Measurements from ENCODE around the gene CD80.

The CD80 gene

DNA sequence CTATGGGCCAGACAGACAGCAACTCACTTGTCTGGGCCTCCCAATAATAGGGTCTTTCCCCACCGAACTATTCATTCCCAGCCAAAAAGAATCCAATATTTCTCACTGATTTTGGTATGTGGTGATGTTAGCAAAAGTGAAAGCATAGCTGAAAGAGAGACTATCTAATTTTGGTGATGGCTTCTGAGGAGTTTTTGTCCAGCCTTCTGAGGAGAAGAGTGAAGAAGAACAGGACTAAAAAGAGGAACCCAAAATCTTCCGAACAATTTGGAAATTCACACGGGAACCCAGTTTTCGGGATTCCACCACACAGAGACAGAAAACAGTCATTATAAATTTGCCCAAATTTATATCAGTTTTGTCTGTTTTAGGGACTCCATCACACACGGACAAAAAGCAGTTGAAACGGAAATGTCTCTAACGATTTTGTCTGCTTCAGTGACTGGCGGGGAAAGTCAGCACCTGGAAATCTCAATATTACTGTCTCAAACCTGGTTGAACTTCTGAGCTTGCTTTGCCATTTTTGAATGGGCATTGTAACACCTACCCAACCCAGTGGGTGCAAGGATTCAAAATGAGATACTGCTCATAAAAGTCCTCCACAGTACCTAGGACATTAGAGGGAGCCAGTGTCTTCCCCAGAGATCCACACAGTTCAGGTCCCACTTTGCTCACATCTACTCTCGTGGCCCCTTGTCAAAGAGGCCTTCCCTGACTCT, 9.1 kb downstream of the CD80 start:
- in situ Hi-C loops (cut with MboI; ENCODE audit: low sequenced_read_pairs), result no loop called here

DNA sequence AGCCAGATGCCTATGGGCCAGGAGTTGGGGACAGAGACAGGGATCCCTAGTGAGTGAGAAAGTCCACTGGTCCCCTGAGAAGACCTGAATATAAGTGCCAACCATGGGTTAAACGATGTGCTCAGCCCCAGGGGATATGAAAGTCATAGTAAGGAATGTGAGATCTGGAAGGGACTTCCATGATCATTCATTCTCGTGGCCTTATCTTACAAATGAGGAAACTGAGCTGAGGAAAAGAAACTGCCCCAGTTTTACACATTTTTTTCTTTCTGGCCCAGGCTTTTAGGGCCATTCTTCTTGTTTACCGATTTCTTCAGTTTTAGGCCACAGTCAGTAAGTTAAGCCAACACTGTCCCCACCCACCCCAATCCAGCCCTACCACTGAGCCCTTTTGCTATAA, 11.1 kb downstream of the CD80 start:
- in situ Hi-C loops (cut with MboI; ENCODE audit: low sequenced_read_pairs), result no loop called here

DNA sequence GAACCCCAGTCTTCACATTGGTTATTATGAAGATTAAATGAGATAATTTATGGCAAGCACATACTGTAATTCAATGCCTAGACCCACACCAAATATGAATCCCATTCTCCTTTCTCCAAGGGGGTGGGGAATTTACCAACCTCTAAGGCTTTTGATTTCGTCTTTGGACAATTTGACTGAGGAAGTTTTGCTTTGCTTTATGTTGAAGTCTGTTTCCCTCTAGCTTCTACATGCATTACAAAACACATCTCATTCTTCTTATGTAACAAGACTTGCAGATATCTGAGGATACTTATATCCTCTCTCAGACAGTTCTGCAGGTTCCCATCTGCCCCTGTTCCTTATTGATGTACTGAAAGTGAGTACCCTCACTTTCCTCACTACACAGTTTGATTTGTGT, 12.2 kb downstream of the CD80 start:
- in situ Hi-C loops (cut with MboI; ENCODE audit: low sequenced_read_pairs), result no loop called here

DNA sequence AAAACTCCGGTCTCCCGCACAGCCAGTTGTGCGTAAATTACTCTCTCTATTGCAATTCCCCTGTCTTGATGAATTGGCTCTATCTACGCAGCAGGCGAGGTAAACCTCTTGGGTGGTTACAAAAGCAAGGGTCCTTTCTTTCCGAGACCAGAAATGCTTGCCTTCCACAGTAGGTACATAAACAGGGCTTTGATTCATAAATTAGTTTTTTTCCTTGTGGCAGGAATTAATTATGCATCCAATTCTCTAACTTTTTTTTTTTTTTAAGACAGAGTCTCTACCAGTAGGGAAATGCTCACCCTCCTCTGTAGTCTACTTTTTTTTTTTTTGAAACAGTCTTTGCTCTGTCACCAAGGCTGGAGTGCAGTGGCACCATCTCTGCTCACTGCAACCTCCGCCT, 16.3 kb downstream of the CD80 start:
- in situ Hi-C loops (cut with MboI; ENCODE audit: low sequenced_read_pairs), result no loop called here

DNA sequence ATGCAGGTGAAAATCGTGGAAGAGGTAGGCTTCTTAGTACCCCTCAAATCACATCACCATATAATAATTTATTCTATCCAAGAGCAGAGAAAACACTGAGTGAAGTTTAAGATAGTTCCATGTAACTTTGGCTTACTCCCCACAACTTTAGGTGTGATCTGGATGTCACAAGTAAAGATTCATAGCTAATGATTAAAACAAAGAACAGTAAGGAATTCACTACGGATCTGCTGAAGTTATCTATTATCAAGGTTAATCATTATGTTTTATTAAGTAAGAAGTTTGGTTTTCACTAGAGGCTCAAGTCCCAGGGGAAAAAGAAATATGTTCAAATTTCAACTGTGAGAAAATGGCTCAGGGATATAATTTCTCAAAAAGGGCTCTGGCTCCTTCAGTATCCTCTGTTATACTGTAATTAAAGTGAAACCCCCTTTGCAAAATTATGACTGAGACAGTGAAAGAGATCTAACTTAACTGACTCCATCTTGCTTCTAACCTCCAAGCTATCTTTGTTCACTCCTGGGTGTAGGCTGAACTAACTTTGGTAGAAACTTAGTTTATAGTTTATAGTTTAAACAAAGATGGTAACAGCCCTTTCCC, 17.1 kb downstream of the CD80 start:
- in situ Hi-C loops (cut with MboI; ENCODE audit: low sequenced_read_pairs), result no loop called here

DNA sequence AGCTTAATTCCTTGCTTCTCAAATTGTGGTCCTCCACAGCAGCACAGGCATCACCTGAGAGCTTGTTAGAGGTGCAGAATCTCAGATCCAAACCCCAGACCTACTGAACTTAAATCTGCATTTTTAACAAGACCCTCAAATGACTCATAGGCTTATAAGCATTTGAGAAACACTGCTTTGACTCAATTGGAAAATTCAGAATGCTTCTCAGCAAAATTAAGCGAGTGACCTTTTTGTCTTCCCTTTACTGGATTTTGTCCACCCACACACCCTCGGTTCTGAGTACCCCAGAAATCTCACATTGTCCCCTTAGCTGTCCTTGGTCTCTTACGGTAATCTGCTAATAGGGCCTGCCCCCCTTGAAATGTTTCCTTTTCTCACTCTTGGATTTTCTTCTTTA, 17.9 kb downstream of the CD80 start:
- in situ Hi-C loops (cut with MboI; ENCODE audit: low sequenced_read_pairs), result no loop called here

DNA sequence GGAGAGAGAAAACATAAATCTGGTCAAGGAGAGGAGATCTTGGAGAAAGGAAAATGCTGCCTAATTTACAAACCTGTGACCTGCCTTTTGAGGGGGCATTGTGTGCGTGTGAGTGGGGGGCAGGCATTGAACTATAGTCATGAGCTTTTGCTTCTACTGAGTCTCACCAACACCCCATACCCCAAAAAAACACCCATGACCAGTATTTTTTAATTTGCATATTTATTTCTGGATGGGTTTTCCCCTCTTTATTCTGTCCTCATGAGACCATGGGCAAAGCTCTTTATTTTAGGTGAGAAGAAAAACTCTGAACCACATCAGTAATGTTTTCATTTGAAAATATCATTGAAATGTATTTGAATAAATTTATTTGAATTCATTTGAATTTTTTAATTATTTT, 20.6 kb downstream of the CD80 start:
- in situ Hi-C loops (cut with MboI; ENCODE audit: low sequenced_read_pairs), result no loop called here

DNA sequence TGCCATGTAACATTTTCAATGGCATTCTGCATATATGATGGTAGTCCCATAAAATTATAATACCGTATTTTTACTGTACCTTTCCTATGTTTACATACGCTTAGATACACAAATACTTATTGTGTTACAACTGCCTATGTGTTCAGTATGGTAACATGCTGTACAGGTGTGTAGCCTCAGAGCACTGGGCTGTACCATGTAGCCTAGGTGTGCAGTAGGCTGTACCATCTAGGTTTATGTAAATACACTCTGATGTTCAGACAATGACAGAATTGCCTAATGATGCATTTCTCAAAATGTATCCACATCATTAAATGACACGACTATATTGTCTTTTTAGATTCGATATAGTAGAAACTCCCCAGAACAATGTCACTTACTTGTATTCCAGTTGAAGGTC, 22.7 kb downstream of the CD80 start:
- in situ Hi-C loops (cut with MboI; ENCODE audit: low sequenced_read_pairs), result no loop called here

DNA sequence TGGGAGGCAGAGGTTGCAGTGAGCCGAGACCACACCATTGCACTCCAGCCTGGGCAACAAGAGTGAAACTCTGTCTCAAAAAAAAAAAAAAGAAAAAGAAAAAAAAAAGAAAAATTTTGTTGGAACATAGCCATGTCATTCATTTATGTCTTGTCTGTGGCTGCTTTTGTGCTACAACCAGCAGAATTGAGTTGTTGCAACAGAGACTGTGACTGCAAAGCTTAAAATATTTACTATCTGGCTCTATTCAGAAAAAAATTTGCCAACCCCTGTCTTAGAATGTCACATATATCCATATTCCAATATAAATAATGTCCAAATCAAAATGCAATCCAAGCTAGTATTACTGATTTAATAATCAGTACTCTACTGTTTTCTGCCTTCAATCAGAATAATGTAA, 25.1 kb downstream of the CD80 start:
- in situ Hi-C loops (cut with MboI; ENCODE audit: low sequenced_read_pairs), result no loop called here

DNA sequence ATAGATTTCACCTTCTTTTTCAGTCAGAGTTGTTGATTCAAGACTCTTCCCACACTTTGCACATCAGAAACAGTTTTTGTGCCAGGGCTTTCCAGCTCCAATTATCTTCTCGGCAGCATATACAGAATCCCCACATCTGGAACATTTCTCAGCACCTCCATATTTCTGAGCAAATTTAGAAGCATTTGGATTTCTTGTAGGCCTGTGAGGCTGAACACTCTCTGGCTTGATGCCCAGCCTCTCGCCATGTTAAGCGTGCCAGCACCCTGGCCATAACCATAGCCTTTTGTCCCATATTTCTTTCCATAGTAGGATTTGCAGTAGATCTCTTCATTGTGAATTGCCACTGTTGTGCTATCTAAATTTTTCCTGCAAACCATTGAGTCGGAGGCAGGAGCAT, 28.3 kb downstream of the CD80 start:
- in situ Hi-C loops (cut with MboI; ENCODE audit: low sequenced_read_pairs), result no loop called here

DNA sequence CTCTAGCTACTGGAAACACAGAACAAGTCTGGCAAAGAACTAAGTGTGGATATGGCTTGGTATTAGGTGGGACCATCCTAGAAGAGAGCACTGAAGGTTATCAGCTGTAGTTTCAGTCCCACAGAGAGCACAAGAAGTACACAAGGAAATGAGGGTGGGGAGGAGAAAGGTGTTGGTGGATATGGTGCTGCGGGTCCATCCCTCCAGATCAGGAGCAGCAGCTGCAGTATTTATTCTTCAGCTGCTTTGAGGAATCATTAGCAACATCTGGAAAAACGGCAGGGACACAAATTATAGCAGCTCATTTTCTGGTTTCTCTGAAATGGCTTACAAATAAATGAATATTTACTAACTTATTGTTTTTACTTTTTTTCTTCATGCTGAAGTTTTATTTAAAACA, 29.0 kb downstream of the CD80 start:
- in situ Hi-C loops (cut with MboI; ENCODE audit: low sequenced_read_pairs), result no loop called here

DNA sequence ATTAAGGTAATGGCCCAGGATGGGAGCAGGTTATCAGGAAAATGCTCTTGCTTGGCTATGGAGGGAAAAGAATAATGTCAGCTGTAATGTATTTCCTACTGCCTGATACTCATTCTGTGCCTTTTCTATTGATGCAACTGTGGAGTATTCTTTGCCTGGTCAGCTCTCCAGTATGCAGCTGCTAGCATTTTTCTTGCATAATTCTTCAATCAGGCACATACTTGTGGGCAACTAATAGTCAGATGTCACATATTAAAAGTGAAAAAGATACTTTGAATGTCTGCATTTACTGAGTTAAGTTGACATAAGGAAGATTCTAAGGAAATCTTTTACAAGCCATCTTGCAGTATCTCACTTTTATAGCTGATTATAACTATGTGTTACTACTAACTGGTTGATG, 29.5 kb downstream of the CD80 start:
- in situ Hi-C loops (cut with MboI; ENCODE audit: low sequenced_read_pairs), result no loop called here

DNA sequence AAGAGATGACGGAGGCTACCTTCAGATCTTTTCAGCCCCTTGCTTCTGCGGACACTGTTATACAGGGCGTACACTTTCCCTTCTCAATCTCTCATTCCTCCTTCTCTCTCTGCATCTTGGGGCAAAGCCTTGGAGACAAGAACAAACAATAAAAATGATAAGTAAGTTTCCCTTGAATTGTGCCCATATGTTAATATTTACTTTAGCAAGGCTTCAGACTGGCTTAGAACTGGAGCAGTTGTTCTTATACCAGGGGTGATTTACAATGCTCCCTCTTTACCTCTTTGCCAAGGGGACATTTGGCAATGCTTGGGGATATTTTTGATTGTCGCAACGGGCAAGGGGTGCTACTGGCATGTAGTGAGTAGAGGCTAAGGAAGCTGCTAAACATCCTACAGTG, 31.7 kb downstream of the CD80 start:
- in situ Hi-C loops (cut with MboI; ENCODE audit: low sequenced_read_pairs), result no loop called here

DNA sequence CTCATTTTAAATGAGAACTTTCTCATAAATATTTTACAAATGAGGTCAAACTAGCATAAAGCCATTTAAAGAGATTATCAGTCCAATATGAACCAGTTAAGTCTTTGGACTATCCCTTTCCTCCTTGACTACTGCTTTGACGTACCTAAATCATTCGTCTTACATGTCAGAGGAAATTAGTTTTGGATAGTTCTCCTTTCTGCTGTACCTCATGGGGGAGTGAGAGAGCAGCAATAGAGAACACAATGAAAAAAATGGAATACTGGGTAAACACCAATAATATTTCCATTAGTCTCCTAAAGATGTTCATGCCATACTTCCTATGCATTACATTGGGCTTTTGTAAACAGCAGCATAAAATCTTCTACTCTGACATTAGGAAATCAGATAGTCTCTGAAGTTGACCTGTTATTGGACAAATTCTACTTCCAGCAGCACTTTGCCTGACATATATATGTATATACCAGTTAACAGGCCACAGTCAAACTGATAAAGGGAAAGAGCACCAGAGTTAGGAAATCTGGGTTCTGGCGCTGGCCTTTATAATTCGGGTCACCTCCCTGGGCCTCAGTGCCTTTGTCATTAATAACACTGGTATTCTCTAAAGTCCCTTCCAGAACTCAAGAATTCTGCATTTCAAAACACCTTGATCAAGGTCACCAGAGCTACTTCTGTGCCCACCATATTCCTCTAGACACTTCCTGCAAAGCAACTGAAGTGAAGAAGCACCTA, 34.3 kb downstream of the CD80 start:
- in situ Hi-C loops (cut with MboI; ENCODE audit: low sequenced_read_pairs), result no loop called here

DNA sequence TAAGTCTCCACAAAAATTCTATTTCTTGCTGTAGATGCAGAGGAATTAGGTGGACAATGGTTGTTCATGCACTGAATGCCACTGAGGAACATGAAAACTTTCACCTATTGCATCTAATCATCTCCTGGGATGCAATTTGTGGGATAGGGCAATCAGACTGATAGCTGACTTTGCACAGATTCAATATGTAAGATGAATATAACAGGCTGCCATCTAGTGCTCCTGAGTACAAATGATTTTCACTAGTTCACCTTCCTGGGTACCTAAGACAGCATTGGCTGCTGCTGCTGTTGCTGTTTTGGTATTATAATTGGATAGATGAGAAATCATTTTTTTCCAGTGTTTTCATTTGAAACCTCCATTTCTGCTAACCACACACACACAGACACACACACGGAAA, 41.4 kb downstream of the CD80 start:
- in situ Hi-C loops (cut with MboI; ENCODE audit: low sequenced_read_pairs), result no loop called here

DNA sequence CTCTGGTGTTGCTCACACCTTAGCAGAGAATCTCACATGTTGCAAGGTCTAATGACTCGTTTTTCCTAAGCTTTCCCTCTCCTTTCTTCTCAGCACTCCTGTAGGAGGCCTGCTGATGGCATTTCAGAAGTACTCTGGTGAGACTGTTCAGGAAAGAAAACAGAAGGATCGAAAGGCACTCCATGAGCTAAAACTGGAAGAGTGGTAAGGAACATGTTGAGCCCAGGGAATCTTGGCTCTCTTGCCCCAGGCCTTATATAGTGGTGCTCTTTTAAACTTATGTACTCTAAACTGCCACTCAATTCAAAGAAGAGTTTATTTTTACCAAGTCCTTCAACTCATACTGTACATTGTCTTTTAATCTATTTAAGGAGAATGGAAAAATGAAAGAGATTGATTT, 42.3 kb downstream of the CD80 start:
- in situ Hi-C loops (cut with MboI; ENCODE audit: low sequenced_read_pairs), result no loop called here

DNA sequence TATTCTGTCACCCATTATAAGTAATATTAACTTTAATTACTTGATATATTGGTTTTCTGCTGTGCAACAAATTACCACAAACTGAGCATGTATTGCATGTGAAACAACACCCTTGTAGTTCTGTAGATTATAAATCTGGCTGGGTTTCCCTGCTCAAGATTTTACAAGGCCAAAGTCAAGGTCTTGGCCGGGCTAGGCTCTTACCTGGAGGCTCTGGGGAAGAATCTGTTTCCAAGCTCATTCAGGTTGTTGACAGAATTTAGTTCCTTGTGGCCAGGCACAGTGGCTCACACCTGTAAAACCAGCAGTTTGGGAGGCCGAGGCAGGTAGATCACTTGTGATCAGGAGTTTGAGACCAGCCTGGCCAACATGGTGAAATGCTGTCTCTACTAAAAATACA, 44.8 kb downstream of the CD80 start:
- in situ Hi-C loops (cut with MboI; ENCODE audit: low sequenced_read_pairs), result no loop called here

DNA sequence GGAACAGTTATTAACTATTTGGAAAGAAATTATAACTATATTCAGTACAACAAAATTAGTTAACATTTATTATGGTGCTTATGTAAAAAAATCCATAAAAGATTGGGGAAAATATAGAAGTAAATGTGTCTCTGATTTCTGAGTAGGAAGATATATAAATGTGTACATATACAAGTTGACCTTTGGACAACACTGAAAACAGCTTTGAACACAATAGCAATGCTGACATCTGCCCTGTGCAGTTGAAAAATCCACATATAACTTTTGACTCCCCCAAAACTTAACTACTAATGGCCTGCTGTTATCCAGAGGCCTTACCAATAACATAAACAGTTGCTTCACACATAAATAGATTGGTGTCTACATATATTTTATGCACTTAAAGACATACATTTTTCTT, 48.7 kb downstream of the CD80 start:
- in situ Hi-C loops (cut with MboI; ENCODE audit: low sequenced_read_pairs), result no loop called here

DNA sequence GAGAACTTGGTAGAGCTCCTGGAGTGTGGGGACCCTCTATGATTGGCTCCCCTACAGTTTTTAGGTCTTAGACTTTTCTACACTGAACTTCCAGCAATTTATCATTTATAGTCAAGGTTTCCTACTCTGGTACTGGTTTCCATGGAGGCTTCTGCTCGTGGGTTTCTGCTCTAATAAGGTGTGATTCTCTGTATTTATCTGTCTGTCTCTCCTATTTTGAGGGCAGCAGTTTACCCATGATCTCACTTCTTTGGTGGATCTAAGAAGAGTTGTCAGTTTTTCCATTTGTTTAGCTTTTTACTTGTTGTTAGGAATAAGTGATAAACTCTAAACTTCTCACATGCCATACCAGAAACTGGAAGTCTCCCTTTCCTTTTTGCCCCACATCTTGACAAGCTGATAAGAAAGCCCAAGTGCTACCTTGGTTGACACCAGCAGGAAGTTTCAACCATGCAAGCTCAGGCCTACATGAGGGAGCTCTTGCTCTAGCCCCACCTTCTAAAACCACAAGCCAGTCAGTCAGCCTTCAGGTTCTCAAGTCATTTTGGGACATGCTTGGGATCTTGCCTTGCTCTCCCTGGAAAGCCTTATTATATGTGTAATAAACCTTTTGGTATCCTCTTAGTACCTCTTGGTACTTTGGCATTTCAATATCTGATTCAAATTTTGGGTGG, 51.1 kb downstream of the CD80 start:
- in situ Hi-C loops (cut with MboI; ENCODE audit: low sequenced_read_pairs), result no loop called here

DNA sequence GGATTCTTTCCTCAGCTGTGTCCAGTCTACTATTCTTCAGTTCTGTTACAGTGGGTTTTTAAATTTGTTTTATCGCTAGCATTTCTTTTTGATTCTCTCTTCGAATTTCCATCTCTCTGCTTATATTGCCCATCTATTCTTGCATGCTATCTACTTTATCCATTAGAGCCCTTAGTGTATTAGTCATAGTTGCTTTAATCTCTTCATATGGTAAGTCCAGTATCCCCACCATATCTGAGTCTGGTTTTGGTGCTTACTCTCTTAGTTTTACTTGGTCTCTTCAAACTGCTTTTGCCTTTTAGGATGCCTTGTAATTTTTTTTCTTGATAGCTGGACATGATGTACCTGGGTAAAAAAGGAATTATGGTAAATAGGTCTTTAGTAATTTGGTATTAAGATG, 52.0 kb downstream of the CD80 start:
- in situ Hi-C loops (cut with MboI; ENCODE audit: low sequenced_read_pairs), result no loop called here

DNA sequence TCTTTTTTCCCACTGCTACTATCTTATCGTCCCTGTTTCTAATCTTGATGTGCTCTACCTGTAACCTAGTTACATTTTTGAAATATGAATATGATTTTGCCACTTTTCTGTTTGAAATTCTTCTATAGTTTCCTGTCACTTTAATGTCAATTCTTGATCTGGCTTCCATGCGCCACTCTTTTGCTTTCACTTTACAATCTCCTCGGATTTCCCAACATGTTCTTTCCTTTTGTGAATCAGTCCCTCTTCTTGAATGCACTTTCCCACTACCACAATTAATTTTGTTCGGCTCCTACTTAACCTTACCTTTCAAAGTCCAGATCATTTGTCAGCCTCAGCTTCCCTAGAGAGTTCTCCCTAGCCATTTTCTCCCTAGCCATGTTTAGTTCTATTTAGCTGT, 52.8 kb downstream of the CD80 start:
- in situ Hi-C loops (cut with MboI; ENCODE audit: low sequenced_read_pairs), result no loop called here

DNA sequence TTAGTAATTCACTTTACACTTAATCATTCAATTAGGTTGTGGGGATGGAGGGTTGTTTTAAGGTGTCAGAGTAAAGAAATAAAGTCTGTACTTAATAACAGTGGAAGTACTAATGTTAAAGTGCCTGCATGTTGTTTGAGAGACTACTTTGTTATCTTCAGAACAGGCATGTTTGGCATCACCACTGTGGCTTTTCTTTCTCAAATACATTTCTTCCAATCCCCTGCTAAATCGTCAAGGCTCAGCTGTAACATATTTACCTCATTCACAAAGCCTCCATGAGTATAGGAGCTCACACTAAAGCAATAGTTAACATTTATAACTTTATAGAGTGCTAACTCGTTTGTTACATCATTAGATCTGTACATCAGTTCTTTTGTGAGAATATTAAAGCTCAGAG, 58.5 kb downstream of the CD80 start:
- in situ Hi-C loops (cut with MboI; ENCODE audit: low sequenced_read_pairs), result no loop called here

All from hTERT RPE-1 (cell line).